GM13977 (cell line): ENCODE results near the gene CDO1.
"Not testable (repeated sequence)": the region's sequence is repeated elsewhere in the genome, so short reads cannot be mapped to it uniquely, and the experiment has no call there.

Experiments used
- DNase-seq: peaks from one replicate; pipeline ENCODE4 v3.0.0; 2012; ENCODE audit warnings: low spot score
- CTCF ChIP-seq: IDR thresholded peaks from 2 replicates; pipeline ENCODE4 v1.5.1; 2012; ENCODE audit warnings: mild to moderate bottlenecking, control low read depth; ENCODE audit not compliant: insufficient read depth; ENCODE audit errors: extremely low read depth, missing control alignments
- in situ Hi-C: fragments of 300-500 bp; cut with MboI; formaldehyde crosslinking; loops from one replicate; pipeline ENCODE4 v1.12.0; 2022; ENCODE audit warnings: low sequenced_read_pairs, low pct_unique_long_range_greater_than_20kb, mixed read lengths, inconsistent platforms; ENCODE audit not compliant: unreplicated experiment

Gene CDO1

GRCh38 chr5:115831163-115831768, 14.8 kb upstream of the CDO1 start:
- peak; percentile 46 for DNase-seq
- peak; percentile 77 for TF ChIP-seq CTCF
- in situ Hi-C loops = loop anchor here (10.0 to 25.0 kb wide), 2 partner anchors 231 to 516 kb away; no protein-coding TSS in a partner anchor

- no peak for TF ChIP-seq CTCF
- in situ Hi-C loops = loop anchor here (10.0 to 25.0 kb wide), 2 partner anchors 232 to 515 kb away; no protein-coding TSS in a partner anchor
- no peak for DNase-seq
Measured at GRCh38 chr5:115829913-115830312, 13.5 kb upstream of the CDO1 start.

GRCh38 chr5:115825948-115826347, 9.5 kb upstream of the CDO1 start:
- in situ Hi-C loops = loop anchor here (25.0 kb wide), 1 partner anchor 236 kb away; no protein-coding TSS in a partner anchor
- DNase-seq = no peak
- no peak for TF ChIP-seq CTCF

GRCh38 chr5:115824983-115825382, 8.5 kb upstream of the CDO1 start:
- DNase-seq = not testable (repeated sequence)
- in situ Hi-C loops = loop anchor here (25.0 kb wide), 1 partner anchor 237 kb away; no protein-coding TSS in a partner anchor

GRCh38 chr5:115820846-115821245, 4.4 kb upstream of the CDO1 start:
- no peak for TF ChIP-seq CTCF
- no peak for DNase-seq
- in situ Hi-C loops = no loop called here

- no peak for DNase-seq
- in situ Hi-C loops = no loop called here
- no peak for TF ChIP-seq CTCF
Measured at GRCh38 chr5:115818821-115819220, 2.4 kb upstream of the CDO1 start.

- DNase-seq = no peak
- TF ChIP-seq CTCF = no peak
- in situ Hi-C loops = no loop called here
Measured at GRCh38 chr5:115817386-115817785, 927 bp upstream of the CDO1 start.
